Fibroblast of skin of abdomen (primary cell): ENCODE results near the gene NLGN1.
"Not testable (repeated sequence)": the region's sequence is repeated elsewhere in the genome, so short reads cannot be mapped to it uniquely, and the experiment has no call there.

Source experiments
- DNase-seq: peaks from one replicate; pipeline ENCODE4 v3.0.0-alpha.2; 2013

The NLGN1 gene

DNA sequence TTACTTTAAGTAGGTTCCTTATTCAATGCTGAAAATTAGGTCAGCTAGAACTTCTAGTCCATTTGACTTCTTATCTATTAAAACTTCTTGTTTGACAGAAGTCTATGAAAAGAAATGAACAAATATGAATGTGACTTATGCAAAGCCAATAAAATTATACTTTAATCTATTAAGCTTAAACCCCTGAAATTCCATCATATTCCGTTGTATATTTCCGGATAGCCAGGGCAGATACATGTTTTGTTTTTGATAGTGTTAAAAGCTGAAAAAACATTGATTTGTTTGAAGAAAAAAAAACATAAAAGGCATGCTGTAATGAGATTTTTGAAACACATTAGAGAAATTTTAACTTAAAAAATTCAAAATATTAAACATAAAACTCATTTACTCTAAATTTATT lies 794.4 kb downstream of the NLGN1 start:
- no peak for DNase-seq

- no peak for DNase-seq
Measured at GRCh38 chr3:174192471-174192870, 794.9 kb downstream of the NLGN1 start.

DNA sequence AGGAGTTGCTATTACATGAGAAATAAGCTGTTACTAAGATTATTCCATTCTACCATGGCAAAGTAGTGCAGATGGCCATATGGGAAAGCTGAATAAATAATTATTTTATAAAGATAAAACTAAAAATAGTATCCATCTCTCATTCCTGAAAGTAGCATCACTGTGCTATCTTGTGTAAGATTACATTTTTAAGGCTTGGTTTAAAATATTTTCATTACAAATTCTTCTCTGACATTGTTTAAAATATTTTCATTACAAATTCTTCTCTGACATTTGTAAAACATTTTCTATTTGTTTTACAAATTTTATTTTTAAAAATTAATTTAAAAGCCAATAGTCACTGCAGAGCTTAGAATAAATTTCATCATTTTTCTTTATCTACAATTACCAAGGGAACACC lies 796.1 kb downstream of the NLGN1 start:
- peak; percentile 26 for DNase-seq

GRCh38 chr3:174197416-174197815 lies 799.9 kb downstream of the NLGN1 start:
- DNase-seq = no peak

- peak; percentile 42 for DNase-seq
Measured at GRCh38 chr3:174198199-174198598, 800.7 kb downstream of the NLGN1 start.

- DNase-seq = no peak
Measured at GRCh38 chr3:174199696-174200095, 802.2 kb downstream of the NLGN1 start.

DNA sequence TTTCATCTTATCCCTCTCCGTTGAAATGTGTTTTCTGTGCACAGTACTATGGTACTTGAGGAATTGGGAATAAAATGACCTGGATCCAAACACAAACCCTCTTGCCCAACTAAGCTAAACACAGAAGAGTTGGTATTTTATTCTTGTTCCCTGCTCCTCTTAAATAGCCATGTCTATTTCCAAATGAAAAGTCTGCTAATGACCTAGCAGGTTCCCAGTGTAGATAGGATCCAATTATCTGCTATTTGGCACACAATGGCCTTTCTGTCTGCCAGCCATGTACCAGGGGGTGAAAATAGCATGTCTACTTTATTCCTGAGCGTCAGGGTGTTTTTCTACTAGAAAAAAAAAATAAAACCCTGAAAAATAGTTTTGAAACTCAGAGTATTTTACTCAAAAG lies 804.6 kb downstream of the NLGN1 start:
- DNase-seq = no peak

GRCh38 chr3:174202561-174202960 lies 805.0 kb downstream of the NLGN1 start:
- no peak for DNase-seq

DNA sequence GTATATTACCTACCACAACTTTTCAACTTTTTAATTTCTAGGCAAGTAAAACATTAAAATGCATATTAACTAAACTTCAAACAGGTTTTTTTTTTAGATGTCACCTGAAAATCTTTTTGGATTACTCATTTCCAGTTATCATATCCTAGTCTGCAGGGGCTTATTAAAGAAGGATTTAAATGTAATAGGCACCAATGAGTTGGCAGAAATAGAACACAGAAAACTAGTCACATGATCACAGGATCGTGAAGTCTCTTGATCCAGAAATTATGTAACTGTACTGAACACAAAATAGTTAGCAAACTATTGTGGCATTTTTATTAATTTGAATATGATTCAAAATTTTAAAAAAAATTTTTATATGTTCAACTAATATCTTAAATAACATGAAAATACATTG lies 807.2 kb downstream of the NLGN1 start:
- DNase-seq = no peak

DNA sequence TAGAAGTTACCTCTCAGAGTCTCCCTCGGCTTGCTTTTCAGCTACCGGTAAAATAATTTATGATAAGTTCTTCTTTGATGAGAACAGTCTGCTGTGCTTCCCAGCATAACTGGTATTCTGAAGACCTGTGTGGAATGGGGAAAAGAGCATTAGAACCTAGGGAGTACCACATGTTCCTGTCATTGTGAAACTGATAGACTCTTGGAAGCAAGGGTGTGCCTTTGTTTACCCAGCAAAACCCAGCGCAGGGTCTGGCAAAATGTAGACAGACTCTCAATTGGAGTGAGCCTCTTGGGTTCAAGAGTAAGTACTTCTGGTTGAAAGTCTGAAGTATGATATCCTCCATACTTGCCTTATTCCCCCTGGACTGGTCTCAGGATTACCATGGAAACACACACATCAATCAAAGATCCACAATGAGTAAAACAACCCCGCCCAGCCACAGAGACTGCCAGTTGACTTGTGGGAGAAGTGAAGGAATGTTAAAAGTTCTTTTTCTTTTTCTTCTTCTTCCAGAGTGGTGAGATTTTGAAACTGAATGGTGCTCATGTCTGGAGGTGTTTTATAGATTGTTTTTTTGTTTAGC lies 809.2 kb downstream of the NLGN1 start:
- peak; percentile 41 for DNase-seq

DNA sequence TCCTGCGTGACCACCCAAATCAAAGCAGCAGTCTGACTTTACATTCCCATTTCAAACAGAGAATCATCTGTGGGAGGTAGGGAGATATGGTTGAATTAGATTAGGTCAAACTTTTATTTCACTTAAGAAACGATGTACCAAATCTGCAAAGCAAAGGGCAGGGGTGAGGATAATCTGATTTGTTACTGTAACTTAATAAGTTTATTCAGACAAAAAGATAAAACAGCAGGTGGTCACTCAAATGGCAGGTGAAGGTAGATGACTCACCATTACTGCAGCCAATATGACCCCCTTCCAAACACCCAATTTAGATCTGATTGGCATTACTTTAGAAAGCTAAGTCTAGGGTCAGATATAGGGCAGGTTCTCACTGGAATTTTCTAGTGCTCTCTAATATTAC lies 810.6 kb downstream of the NLGN1 start:
- DNase-seq = no peak

DNA sequence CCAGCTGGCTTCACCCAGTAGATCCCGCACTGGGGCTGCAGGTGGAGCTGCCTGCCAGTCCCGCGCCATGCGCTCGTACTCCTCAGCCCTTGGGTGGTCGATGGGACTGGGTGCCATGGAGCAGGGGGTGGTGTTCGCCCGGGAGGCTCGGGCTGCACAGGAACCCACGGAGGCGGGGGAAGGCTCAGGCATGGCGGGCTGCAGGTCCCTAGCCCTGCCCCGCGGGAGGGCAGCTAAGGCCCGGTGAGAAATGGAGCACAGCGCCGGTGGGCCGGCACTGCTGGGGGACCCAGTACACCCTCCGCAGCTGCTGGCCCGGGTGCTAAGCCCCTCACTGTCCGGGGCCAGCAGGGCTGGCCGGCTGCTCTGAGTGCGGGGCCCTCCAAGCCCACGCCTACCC lies 814.4 kb downstream of the NLGN1 start:
- DNase-seq = not testable (repeated sequence)

GRCh38 chr3:174215456-174215855 lies 817.9 kb downstream of the NLGN1 start:
- peak; percentile 64 for DNase-seq

- DNase-seq = no peak
Measured at GRCh38 chr3:174216019-174216418, 818.5 kb downstream of the NLGN1 start.

DNA sequence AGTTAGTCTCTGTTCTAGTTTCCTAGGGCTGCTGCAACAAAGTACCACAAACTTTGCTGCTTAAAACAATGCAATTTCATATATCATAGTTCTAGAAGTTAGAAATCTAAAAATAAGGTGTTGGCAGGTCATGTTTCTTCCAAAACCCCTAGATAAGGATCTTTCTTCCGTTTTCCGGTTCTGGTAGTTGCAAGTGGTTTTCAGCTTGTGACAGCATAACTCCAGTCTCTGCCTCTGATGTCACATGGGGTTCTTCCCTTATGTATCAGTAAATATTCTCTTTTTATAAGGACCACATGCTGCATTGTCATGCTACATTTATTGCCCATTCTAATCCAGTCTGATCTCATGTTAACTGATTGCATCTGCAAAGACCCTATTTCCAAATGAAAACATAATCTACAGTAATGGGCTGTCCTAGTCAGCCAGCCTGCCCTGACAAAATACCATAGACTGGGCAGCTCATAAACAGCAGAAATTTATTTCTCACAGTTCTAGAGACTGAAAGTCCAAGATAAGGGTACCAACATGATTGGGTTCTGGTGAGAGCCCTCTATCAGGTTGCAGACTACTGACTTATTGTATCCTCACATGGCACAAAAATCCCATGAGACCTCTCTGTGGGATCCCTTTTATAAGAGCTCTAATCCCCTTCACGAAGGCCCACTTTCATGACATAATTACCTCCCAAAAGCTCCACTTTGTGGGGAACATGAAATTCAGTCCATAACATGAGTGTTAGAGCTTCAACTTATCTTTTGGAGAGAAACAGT lies 819.6 kb downstream of the NLGN1 start:
- no peak for DNase-seq

GRCh38 chr3:174218016-174218415 lies 820.5 kb downstream of the NLGN1 start:
- peak; percentile 37 for DNase-seq

- peak; percentile 4 for DNase-seq
Measured at GRCh38 chr3:174219738-174220137, 822.2 kb downstream of the NLGN1 start.

DNA sequence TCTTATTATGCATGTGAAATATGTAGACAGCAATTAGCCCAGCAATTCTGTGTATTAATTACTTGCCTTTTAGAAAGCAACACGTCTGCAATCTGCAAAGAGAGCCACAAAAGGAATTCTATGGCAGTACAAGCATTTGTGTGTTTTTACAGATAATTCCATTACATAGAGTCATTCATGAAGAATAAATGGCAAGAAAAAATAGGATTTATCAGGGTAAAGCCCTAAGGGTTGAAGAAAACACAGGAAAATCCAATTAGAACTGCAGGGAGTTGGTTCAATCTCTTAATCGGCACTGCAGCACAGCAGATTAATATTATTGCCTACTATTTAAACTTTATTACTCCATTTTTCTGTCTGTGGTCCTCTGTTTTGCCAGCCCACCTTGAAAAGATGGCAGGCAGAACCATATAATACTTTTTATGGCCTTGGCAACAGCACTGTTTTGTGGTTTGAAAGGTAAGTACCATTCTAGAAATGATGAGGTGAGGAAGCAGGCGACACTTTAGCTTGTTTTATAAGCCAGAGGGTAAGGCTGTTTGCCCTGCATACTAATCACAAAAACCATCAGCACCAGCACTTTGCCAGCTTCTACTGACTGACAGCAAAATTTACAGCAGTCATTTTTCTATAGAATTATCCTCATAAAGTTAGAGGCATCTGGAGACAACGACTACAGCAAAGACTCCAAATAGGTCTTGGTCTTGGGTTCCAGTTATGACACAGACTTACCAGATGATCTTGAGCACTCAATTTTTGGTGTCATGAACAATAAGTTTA lies 823.4 kb downstream of the NLGN1 start:
- DNase-seq = no peak

DNA sequence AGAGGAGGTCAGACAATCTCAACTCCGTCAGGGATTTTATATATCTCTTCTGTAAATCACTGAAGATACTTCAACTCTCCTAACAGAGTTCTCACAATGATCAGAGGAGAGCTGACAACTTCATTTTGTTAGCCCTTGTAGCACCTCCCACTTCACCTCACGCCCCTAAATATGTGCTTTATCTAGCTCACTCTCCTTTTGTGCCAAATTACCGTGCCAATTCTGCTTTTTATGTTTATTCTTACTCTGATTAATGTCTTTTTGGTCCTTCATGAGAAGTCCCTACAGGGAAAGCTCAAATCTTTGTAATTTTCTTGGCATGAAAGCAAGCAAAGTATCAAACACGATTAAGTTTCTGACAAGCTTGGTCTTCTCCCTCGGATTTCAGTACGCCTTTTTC lies 825.5 kb downstream of the NLGN1 start:
- DNase-seq = no peak

DNA sequence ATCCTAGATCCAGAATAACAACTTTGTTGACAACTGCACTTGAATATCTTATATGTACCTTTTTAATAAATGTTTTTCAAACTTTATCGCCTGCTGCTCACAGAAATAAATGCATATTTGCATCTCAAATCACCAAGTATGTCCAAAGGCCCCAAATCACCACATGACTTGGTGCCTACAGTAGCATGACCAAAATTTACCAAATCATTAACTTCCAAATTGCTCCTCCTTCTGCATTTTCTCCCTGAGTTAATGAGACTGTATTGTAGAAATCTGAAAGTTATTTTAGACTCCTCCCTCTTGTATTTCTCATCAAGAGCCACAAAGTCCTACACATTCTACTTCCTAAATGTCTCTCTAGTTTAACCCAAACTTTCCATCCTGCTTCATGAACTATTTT lies 826.1 kb downstream of the NLGN1 start:
- DNase-seq = no peak

- DNase-seq = peak; percentile 87
Measured at GRCh38 chr3:174229916-174230315, 832.4 kb downstream of the NLGN1 start.

DNA sequence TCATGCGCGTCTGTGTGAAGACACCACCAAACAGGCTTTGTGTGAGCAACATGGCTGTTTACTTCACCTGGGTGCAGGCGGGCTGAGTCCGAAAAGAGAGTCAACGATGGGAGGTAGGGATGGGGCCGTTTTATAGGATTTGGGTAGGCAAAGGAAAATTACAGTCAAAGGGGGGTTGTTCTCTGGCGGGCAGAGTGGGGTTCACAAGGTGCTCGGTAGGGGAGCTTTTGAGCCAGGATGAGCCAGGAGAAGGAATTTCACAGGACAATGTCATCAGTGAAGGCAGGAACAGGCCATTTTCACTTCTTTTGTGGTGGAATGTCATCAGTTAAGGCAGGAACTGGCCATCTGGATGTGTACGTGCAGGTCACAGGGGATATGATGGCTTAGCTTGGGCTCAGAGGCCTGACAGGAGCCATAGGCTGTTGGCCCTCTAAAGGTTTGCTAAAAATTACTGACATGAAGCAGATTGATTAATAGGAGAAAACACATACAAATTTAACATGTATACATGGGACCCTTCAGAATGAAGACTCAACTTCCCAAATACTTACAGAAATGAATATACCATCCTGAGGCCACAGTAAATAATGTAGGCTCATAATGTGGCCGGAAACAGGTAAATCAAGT lies 834.6 kb downstream of the NLGN1 start:
- DNase-seq = not testable (repeated sequence)
